Stomach (tissue), 9 donors: Measurements from ENCODE around the gene MEGF10. TPM values are rescaled to one million over a fixed set of nuclear protein-coding genes. Genes with fewer than 3 reads are reported as not detected.
A peak's percentile ranks its signal among the peaks of the same experiment; 100 is the strongest.

Experiments
- DNase-seq, 2 donors: peaks; one replicate each; pipeline versions ENCODE4 v3.0.0 to v3.0.0-alpha.2; 2013 to 2019
- H3K27ac ChIP-seq, 5 donors: fragments of 200-600 bp in 4 of 5; sonication (generic) in 4 of 5; one replicate each; pipeline ENCODE4 v1.5.1; 2013 to 2019; ENCODE audit warnings: mild to moderate bottlenecking in 1 of 5, moderate library complexity in 1 of 5
- H3K27me3 ChIP-seq, 3 donors: fragments of 200-600 bp; sonication (generic); one replicate each; pipeline ENCODE4 v1.5.1; 2017 to 2019; ENCODE audit warnings: mixed run types in 1 of 3
- H3K36me3 ChIP-seq, 4 donors: fragments of 200-600 bp; sonication (generic); 1 replicate in 3 of 4; 2 replicates in 1 of 4; pipeline ENCODE4 v1.5.1; 2016 to 2019
- H3K4me1 ChIP-seq, 4 donors: fragments of 200-600 bp; sonication (generic); one replicate each; pipeline ENCODE4 v1.5.1; 2016 to 2019
- H3K4me3 ChIP-seq, 4 donors: fragments of 200-600 bp; sonication (generic) in 3 of 4; one replicate each; pipeline ENCODE4 v1.5.1; 2016 to 2019; ENCODE audit warnings: mild to moderate bottlenecking in 1 of 4
- H3K9me3 ChIP-seq, 4 donors: fragments of 200-600 bp; sonication (generic); one replicate each; pipeline ENCODE4 v1.5.1; 2016 to 2019
- EP300 ChIP-seq: sonication (generic); formaldehyde crosslinking; IDR thresholded peaks from one replicate; pipeline ENCODE4 v1.6.1; 2017; ENCODE audit warnings: antibody characterized with exemption
- POLR2A ChIP-seq, 4 donors: fragments of 450-650 bp; IDR thresholded peaks; one replicate each; pipeline ENCODE4 v1.6.1; 2016; ENCODE audit warnings: antibody characterized with exemption in 4 of 4, control low read depth in 2 of 4, mild to moderate bottlenecking in 1 of 4, moderate library complexity in 1 of 4
- POLR2AphosphoS5 ChIP-seq, 3 donors: sonication (generic); formaldehyde crosslinking; IDR thresholded peaks; one replicate each; pipeline ENCODE4 v1.6.1; 2016; ENCODE audit warnings: antibody characterized with exemption in 3 of 3
- WGBS, 5 donors: extraction: QIAGEN DNeasy Blood & Tissue Kit in 3 of 5; methylation state at CpG; one replicate each; pipeline versions ENCODE4 v1.1.5 to v1.1.7; 2013 to 2018; 5-methylcytosine and 5-hydroxymethylcytosine counted together
- intact Hi-C: fragments of 100-400 bp; cut with DNase I; formaldehyde crosslinking; loops from one replicate; pipeline ENCODE4 v1.15.1; 2023; ENCODE audit warnings: low total_unique reads
- polyA plus RNA-seq, 3 donors: library from polyadenylated mRNA; stranded (reverse); fragments of 200-250 nt; gene quantifications; one replicate each; pipeline ENCODE4 v1.2.3, GENCODE V29; 2013
- total RNA-seq, 5 donors: library from RNA; depleted of rRNA; stranded (reverse); fragments of >200 nt; gene quantifications; one replicate each; pipeline versions ENCODE4 v1.1.0 to v1.2.3, GENCODE V29; 2014 to 2016
- TF ChIP-seq, protein P1 (sequence below), 7 experiments: fragments of 450-650 bp in 4 of 7; fragments of 200-600 bp in 3 of 7; sonication (generic) in 3 of 7; IDR thresholded peaks; one replicate each; pipeline ENCODE4 v1.5.1; 2016 to 2019; ENCODE audit warnings: antibody characterized with exemption in 7 of 7, control low read depth in 2 of 7, mild to moderate bottlenecking in 1 of 7
- donor health status: healthy with polysubstance abuse.
- donor health status: Bipolar disorder and iron deficiency.
- donor health status: healthy.

MEGF10 gene
- total and polyA plus RNA-seq, 8 donors: under 0.01 to 2.0 (median 0.05) TPM; not detected in 5

- H3K27me3 ChIP-seq: peaks cover 0 to 5% (median 3%) of the 10 kb centered on the region in 3 donors
- no peak overlapping the region for H3K27ac ChIP-seq
- intact Hi-C loops: no loop called here
- no peaks in the 10 kb centered on the region for H3K36me3 ChIP-seq
- no peak for DNase-seq
- no peak overlapping the region for H3K4me3 ChIP-seq
- WGBS, 5 donors: 74 to 86% (median 79%) methylated on average over 4 of the region's 4 CpGs
- no peaks in the 10 kb centered on the region for H3K4me1 ChIP-seq
- no peak for TF ChIP-seq EP300
- no peak for TF ChIP-seq POLR2AphosphoS5 (IDR thresholded peaks at IDR 0.05)
- no peak for TF ChIP-seq POLR2A (IDR thresholded peaks at IDR 0.05)
- TF ChIP-seq, protein P1, sequence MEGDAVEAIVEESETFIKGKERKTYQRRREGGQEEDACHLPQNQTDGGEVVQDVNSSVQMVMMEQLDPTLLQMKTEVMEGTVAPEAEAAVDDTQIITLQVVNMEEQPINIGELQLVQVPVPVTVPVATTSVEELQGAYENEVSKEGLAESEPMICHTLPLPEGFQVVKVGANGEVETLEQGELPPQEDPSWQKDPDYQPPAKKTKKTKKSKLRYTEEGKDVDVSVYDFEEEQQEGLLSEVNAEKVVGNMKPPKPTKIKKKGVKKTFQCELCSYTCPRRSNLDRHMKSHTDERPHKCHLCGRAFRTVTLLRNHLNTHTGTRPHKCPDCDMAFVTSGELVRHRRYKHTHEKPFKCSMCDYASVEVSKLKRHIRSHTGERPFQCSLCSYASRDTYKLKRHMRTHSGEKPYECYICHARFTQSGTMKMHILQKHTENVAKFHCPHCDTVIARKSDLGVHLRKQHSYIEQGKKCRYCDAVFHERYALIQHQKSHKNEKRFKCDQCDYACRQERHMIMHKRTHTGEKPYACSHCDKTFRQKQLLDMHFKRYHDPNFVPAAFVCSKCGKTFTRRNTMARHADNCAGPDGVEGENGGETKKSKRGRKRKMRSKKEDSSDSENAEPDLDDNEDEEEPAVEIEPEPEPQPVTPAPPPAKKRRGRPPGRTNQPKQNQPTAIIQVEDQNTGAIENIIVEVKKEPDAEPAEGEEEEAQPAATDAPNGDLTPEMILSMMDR (IDR thresholded peaks at IDR 0.05): no peak
- H3K9me3 ChIP-seq: no peaks in the 10 kb centered on the region
Observed at GRCh38 chr5:127486471-127486870, 195.9 kb downstream of the MEGF10 start.

DNA sequence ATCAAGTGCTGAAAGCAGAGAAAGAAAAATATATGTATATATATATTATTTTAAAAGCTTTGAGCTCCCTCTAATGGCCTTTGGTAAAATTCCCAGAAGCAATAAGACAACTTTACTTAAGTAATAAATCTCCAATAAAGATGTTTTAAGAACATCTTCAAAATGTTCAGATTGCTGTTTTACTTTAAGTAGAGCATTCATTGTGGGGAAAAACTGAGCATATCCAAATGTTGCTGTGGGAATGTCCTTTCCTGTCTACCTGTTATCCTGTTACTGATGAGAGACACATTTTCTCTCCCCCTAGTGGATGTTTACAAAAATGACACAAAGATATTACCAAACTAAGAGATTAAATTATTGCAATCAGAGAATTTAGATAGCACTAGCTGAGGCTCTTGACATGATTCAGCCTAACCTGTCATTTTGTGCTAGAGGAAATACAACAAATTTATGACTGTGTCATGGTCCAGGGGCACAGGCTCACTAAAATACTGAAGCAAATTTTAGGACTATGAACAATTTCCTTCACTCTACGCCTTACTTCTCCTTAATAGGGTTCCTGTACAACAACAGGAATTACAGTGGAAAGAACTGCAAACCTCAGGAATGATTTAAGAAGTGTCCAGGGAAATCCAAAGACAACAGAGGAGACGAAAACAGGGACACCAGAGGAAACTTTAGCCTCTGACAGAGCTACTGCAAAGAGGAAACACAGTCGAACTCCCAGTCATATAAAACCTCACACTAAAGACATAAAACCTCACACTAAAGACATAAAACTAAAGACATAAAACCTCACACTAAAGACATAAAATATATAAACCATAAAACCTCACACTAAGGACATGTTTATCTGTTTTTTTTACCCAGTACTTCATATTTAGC is 202.5 kb downstream of the MEGF10 start:
- no peaks in the 10 kb centered on the region for H3K9me3 ChIP-seq
- peaks cover 0 to 10% (median 3%) of the 10 kb centered on the region in 3 donors for H3K27me3 ChIP-seq
- intact Hi-C loops: no loop called here
- no peaks in the 10 kb centered on the region for H3K36me3 ChIP-seq
- DNase-seq: peak in 1 of 2 donors; percentile 67
- no peak overlapping the region for H3K4me3 ChIP-seq
- 64 to 72% (median 68%) methylated on average over 3 of the region's 3 CpGs for whole genome bisulfite sequencing, 5 donors
- H3K4me1 ChIP-seq: no peaks in the 10 kb centered on the region
- no peak overlapping the region for H3K27ac ChIP-seq
- TF ChIP-seq EP300: no peak
- TF ChIP-seq, protein P1 (IDR thresholded peaks at IDR 0.05): peak in 5 of 7 experiments; percentile 27 to 77 (median 63)

DNA sequence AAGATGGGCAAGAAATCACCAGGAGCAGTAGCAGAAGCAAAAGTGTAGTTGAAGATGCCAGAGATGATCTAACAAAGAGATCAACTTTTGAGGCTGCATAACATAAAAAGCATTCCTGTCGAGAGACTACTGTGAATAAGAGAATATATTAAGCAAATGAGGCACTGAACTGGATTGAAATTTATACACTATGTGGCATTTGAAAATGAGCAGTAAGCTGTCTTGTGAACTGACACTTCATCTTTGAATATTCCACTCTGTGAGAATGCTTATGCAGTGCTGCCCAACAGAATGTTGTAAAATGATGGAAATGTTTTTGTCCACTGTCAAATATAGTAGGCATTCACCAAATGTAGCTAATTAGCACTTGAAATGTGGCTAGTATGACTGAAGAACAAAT is 208.0 kb downstream of the MEGF10 start:
- Histone ChIP-seq H3K9me3 (no peaks in the 10 kb centered on the region), H3K36me3 (no peaks in the 10 kb centered on the region), H3K27me3 (no peaks in the 10 kb centered on the region), H3K4me3 (no peak overlapping the region), H3K4me1 (no peaks in the 10 kb centered on the region), H3K27ac (no peak overlapping the region)
- no peak for DNase-seq
- no peak for TF ChIP-seq POLR2AphosphoS5 (IDR thresholded peaks at IDR 0.05)
- no peak for TF ChIP-seq EP300
- no peak for TF ChIP-seq POLR2A (IDR thresholded peaks at IDR 0.05)
- TF ChIP-seq, protein P1 (IDR thresholded peaks at IDR 0.05): no peak
- WGBS, 5 donors: 68 to 83% (median 71%) methylated on average over 1 of the region's 1 CpG
- intact Hi-C loops: no loop called here

DNA sequence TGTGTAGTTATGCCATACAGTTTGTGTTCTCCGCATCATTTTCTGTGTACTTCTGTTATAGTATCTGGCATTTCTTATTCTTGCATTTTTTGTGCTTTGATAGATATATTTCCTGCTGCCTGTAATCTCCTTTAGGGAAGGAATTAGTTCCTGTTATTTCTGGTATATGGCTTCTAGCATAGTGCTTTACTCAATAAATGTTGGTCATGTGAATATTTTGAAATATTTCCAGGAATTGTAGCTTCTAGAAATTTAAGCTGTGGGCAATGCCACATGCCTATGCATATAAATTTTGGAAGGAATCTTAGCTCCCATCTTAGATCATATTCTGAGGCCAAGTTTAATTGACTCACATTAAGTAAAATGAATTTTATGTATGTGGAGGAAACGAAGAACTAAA is 215.3 kb downstream of the MEGF10 start:
- DNase-seq: no peak
- H3K36me3 ChIP-seq: no peaks in the 10 kb centered on the region
- no peaks in the 10 kb centered on the region for H3K27me3 ChIP-seq
- H3K27ac ChIP-seq: no peak overlapping the region
- WGBS, 5 donors: 85 to 92% (median 90%) methylated on average over 2 of the region's 2 CpGs
- no peaks in the 10 kb centered on the region for H3K4me1 ChIP-seq
- no peaks in the 10 kb centered on the region for H3K9me3 ChIP-seq
- intact Hi-C loops: no loop called here
- TF ChIP-seq EP300 (no peak), POLR2AphosphoS5 (IDR thresholded peaks at IDR 0.05) (no peak), POLR2A (IDR thresholded peaks at IDR 0.05) (no peak)
- H3K4me3 ChIP-seq: no peak overlapping the region

DNA sequence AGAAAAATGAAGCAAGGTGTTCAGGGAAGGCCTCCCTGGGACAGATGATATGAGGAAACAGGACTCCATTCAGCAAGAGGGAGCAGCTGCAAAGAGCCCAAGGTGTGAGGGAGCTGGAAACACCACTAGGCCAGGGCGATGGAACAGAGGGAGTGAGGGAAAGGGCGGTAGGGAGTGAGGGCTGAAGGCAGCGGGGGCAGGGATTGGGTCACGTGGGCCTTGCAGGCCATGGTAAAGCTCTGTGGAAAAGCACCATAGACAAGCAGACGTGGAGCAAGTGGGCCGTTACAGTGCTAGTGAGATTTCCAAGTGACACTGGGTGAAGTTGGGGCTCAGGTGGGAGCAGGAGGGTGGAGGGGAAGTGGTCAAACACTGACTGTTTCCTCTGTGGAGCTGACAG is 216.0 kb downstream of the MEGF10 start:
- Histone ChIP-seq H3K9me3 (no peaks in the 10 kb centered on the region), H3K4me3 (no peak overlapping the region), H3K27ac (no peak overlapping the region), H3K4me1 (no peaks in the 10 kb centered on the region), H3K36me3 (no peaks in the 10 kb centered on the region), H3K27me3 (no peaks in the 10 kb centered on the region)
- TF ChIP-seq POLR2AphosphoS5 (IDR thresholded peaks at IDR 0.05) (no peak), POLR2A (IDR thresholded peaks at IDR 0.05) (no peak), EP300 (no peak)
- TF ChIP-seq, protein P1 (IDR thresholded peaks at IDR 0.05): no peak
- intact Hi-C loops: no loop called here
- DNase-seq: no peak
- 79 to 91% (median 82%) methylated on average over 6 of the region's 6 CpGs for WGBS, 5 donors
